DND-41 (cell line): ENCODE results near the gene GSTM2.

Experiments used
- EZH2 ChIP-seq: IDR thresholded peaks from 3 replicates; pipeline ENCODE4 v1.6.1; 2012; ENCODE audit warnings: borderline replicate concordance, low read depth, mild to moderate bottlenecking, moderate library complexity, low read length, inconsistent platforms; ENCODE audit not compliant: severe bottlenecking
- TF ChIP-seq, protein P1 (sequence below): IDR thresholded peaks from 2 replicates; pipeline ENCODE4 v1.5.1; 2012; ENCODE audit warnings: borderline replicate concordance, low read length, moderate library complexity, mild to moderate bottlenecking; ENCODE audit not compliant: poor library complexity, severe bottlenecking; ENCODE audit errors: extremely low read depth

DNA sequence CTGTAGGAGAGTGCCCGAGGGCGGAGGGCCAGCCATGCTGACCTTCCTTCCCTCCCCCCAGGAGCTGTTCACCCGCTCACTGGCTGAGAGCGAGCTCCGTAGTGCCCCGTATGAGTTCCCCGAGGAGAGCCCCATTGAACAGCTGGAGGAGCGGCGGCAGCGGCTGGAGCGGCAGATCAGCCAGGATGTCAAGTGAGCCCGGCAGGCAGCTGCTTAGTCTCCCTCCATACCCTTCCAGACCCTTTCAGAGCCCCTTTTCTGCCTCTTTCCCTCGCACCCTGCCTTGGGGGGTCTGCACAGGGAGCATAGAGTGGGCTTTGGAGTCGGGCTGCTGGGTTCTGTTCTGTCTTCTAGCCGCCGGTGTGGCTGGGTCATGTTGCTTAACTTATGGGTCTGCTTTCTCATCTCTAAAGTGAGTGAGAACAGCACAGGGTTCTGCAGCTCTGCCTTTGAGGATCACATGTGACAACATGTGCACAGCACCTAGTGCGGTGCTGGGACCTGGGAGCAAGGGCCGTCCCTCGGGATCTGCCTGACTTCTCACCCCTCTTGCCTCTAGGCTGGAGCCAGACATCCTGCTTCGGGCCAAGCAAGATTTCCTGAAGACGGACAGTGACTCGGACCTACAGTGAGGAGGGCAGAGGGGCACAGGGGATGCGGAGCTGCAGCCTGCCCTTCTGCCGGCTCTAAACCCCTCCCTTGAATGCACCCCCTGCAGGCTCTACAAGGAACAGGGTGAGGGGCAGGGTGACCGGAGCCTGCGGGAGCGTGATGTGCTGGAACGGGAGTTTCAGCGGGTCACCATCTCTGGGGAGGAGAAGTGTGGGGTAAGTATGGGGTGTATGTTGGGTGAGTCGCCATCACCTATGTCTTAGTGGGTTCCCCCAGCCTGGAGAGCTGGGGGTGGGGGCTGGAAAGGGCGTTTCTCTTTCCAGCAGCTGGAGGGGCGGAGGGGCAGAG is 42.0 kb upstream of the GSTM2 start:
- TF ChIP-seq, protein P1, sequence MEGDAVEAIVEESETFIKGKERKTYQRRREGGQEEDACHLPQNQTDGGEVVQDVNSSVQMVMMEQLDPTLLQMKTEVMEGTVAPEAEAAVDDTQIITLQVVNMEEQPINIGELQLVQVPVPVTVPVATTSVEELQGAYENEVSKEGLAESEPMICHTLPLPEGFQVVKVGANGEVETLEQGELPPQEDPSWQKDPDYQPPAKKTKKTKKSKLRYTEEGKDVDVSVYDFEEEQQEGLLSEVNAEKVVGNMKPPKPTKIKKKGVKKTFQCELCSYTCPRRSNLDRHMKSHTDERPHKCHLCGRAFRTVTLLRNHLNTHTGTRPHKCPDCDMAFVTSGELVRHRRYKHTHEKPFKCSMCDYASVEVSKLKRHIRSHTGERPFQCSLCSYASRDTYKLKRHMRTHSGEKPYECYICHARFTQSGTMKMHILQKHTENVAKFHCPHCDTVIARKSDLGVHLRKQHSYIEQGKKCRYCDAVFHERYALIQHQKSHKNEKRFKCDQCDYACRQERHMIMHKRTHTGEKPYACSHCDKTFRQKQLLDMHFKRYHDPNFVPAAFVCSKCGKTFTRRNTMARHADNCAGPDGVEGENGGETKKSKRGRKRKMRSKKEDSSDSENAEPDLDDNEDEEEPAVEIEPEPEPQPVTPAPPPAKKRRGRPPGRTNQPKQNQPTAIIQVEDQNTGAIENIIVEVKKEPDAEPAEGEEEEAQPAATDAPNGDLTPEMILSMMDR, result no peak
- no peak for TF ChIP-seq EZH2
